K562 (cell line): ENCODE data around the gene NRCAM. TPM values are rescaled to one million over a fixed set of nuclear protein-coding genes. Genes with fewer than 3 reads are reported as not detected.
A peak's percentile ranks its signal among the peaks of the same experiment; 100 is the strongest.

Experiments
- CTCF ChIP-seq, 3 experiments: IDR thresholded peaks in 2 of 3; conservative IDR thresholded peaks in 1 of 3; 2 replicates each; pipeline ENCODE4 v1.5.1; 2011 to 2012; ENCODE audit warnings: low read length in 3 of 3, mild to moderate bottlenecking in 3 of 3, control low read depth in 2 of 3, improper control_type of control experiment in 1 of 3, inconsistent platforms in 1 of 3, low read depth in 1 of 3, mixed read lengths in 1 of 3, moderate library complexity in 1 of 3; ENCODE audit not compliant: insufficient read depth in 2 of 3
- E2F1 ChIP-seq: sonication (generic); formaldehyde crosslinking; IDR thresholded peaks from 2 replicates; pipeline ENCODE4 v1.8.1; 2023; ENCODE audit warnings: mild to moderate bottlenecking, missing genetic modification reagents, moderate library complexity
- EP300 ChIP-seq: IDR thresholded peaks from 2 replicates; pipeline ENCODE4 v1.6.1; 2012; ENCODE audit warnings: low read length, improper control_type of control experiment
- ETS2 ChIP-seq: IDR thresholded peaks from 2 replicates; pipeline ENCODE4 v1.6.1; 2016; ENCODE audit warnings: borderline replicate concordance, missing genetic modification characterization, mild to moderate bottlenecking, moderate library complexity, missing compliant biosample characterization; ENCODE audit not compliant: poor library complexity, severe bottlenecking
- ETV1 ChIP-seq: fragments of 450-650 bp; conservative IDR thresholded peaks from 2 replicates; pipeline ENCODE4 v1.6.1; 2016; ENCODE audit warnings: missing genetic modification characterization, control low read depth, low read depth, missing compliant biosample characterization
- NFATC3 ChIP-seq: fragments of 450-650 bp; IDR thresholded peaks from 2 replicates; pipeline ENCODE4 v1.6.1; 2017; ENCODE audit warnings: mild to moderate bottlenecking
- NFXL1 ChIP-seq: fragments of 450-650 bp; formaldehyde crosslinking; IDR thresholded peaks from 2 replicates; pipeline ENCODE4 v1.4.0; 2021; ENCODE audit warnings: mild to moderate bottlenecking
- TFAP4 ChIP-seq: sonication (generic); formaldehyde crosslinking; IDR thresholded peaks from 2 replicates; pipeline ENCODE4 v1.8.0; 2022; ENCODE audit warnings: missing genetic modification reagents, mild to moderate bottlenecking, moderate library complexity, borderline replicate concordance
- TFE3 ChIP-seq: fragments of 450-650 bp; formaldehyde crosslinking; IDR thresholded peaks from 2 replicates; pipeline ENCODE4 v1.4.0; 2020; ENCODE audit warnings: mild to moderate bottlenecking, mixed read lengths
- TOE1 ChIP-seq, 2 experiments: fragments of 450-650 bp in 1 of 2; sonication (generic) in 1 of 2; formaldehyde crosslinking in 1 of 2; IDR thresholded peaks; 2 replicates each; pipeline versions ENCODE4 v1.7.1 to v1.8.0; 2016 to 2022; ENCODE audit warnings: borderline replicate concordance in 2 of 2, mild to moderate bottlenecking in 2 of 2, antibody characterized with exemption in 1 of 2, inconsistent platforms in 1 of 2, low read depth in 1 of 2, missing genetic modification reagents in 1 of 2, moderate library complexity in 1 of 2
- XRCC4 ChIP-seq: IDR thresholded peaks from one replicate; pipeline ENCODE4 v1.6.1; 2011; ENCODE audit not compliant: insufficient read depth, insufficient read length; ENCODE audit errors: extremely low read depth
- ZBTB7A ChIP-seq: IDR thresholded peaks from 2 replicates; pipeline ENCODE4 v1.6.1; 2011; ENCODE audit warnings: low read depth, mild to moderate bottlenecking, low read length, moderate library complexity, borderline replicate concordance; ENCODE audit not compliant: control insufficient read depth
- ZFP91 ChIP-seq: sonication (generic); formaldehyde crosslinking; IDR thresholded peaks from 2 replicates; pipeline ENCODE4 v1.8.0; 2022; ENCODE audit warnings: mild to moderate bottlenecking, missing genetic modification reagents
- ZNF586 ChIP-seq: fragments of 450-650 bp; formaldehyde crosslinking; conservative IDR thresholded peaks from 2 replicates; pipeline ENCODE4 v1.4.0; 2020; ENCODE audit warnings: mild to moderate bottlenecking, moderate library complexity
- ZNF655 ChIP-seq: fragments of 250-450 bp; sonication (Bioruptor Pico); IDR thresholded peaks from 2 replicates; pipeline ENCODE4 v1.5.0; 2021
- polyA plus RNA-seq, 8 experiments: library from polyadenylated mRNA; depleted of rRNA in 4 of 8; stranded (reverse) in 5 of 8; unstranded in 3 of 8; fragments of >200 nt; fragmentation: Nextera tagmentation in 2 of 8; fragmentation: Illumina TruSeq in 1 of 8; extraction: Ambion mirVana in 2 of 8; extraction: Trizol in 1 of 8; gene quantifications; 2 replicates each; pipeline versions ENCODE4 v1.2.1 to v1.2.3, GENCODE V29; 2011 to 2014; ENCODE audit warnings: inconsistent platforms in 1 of 8, missing spikeins in 1 of 8
- total RNA-seq, 7 experiments: library from RNA; depleted of rRNA in 6 of 7; stranded (reverse); fragments of >200 nt in 6 of 7; fragmentation: Illumina TruSeq in 2 of 7; extraction: Trizol in 2 of 7; gene quantifications; 2 replicates each; pipeline versions ENCODE4 v1.2.1 to v1.2.3, GENCODE V29; 2011 to 2021; ENCODE audit warnings: low replicate concordance in 1 of 7

The NRCAM gene
- total and polyA plus RNA-seq, 9 of the 15 experiments (the other 6 are each of a cell fraction or from before 2014, with no cell fraction given), result 0.03 to 0.54 (median 0.12) TPM; not detected in 1

- TF ChIP-seq E2F1 (CRISPR knock-in tag) (no peak), ETS2 (tag) (no peak), ETV1 (no peak), NFXL1 (no peak), ZNF655 (CRISPR knock-in tag) (no peak), EP300 (peak; percentile 23; the same call in 1 of the 2 replicates), XRCC4 (no peak), TOE1 (IDR thresholded peaks at IDR 0.05; ENCODE audit: borderline replicate concordance) (0 out of 2 replicates have a peak, but pooled peaks have one; percentile 37), TOE1 (CRISPR knock-in tag; IDR thresholded peaks at IDR 0.05; ENCODE audit: borderline replicate concordance, low read depth) (no peak), ZNF586 (CRISPR knock-in tag) (no peak), TFAP4 (no peak), ZFP91 (no peak), CTCF (IDR thresholded peaks at IDR 0.05 in 2 of 3, conservative IDR thresholded peaks at IDR 0.05 in 1 of 3; ENCODE audit: insufficient read depth in 2 of 3, low read depth in 1 of 3, low read length in 3 of 3) (peak; percentile 55 to 91 (median 74); a peak in 5 of 6 replicates), ZBTB7A (no peak), TFE3 (no peak), NFATC3 (no peak)
These were observed 274.9 kb downstream of the NRCAM start (continued) for GRCh38 chr7:108181073-108181985.
